Suppressor macrophage treated with lipopolysaccharide for 1 hour (primary cell): ENCODE data around the gene OAF.
"Not testable (repeated sequence)": the region's sequence is repeated elsewhere in the genome, so short reads cannot be mapped to it uniquely, and the experiment has no call there.

Source experiments
- DNase-seq, 3 donors: peaks; one replicate each; pipeline ENCODE4 v3.0.0-alpha.2; 2020 to 2022

The OAF gene

GRCh38 chr11:120244476-120245365 lies 33.9 kb downstream of the OAF start:
- DNase-seq: no peak

- no peak for DNase-seq
Measured at GRCh38 chr11:120245434-120245833, 34.6 kb downstream of the OAF start.

GRCh38 chr11:120248551-120249278 lies 37.9 kb downstream of the OAF start:
- peak in 2 of 3 donors; percentile 63 to 65 for DNase-seq

GRCh38 chr11:120249279-120250262 lies 38.7 kb downstream of the OAF start:
- DNase-seq: no peak

GRCh38 chr11:120253377-120253776 lies 42.5 kb downstream of the OAF start:
- not testable (repeated sequence) for DNase-seq

- no peak for DNase-seq
Measured at GRCh38 chr11:120254788-120255518, 44.1 kb downstream of the OAF start.

- DNase-seq: no peak
Measured at GRCh38 chr11:120255519-120255866, 44.7 kb downstream of the OAF start.

- DNase-seq: no peak
Measured at GRCh38 chr11:120256178-120256577, 45.3 kb downstream of the OAF start.

- no peak for DNase-seq
Measured at GRCh38 chr11:120256779-120257178, 45.9 kb downstream of the OAF start.

GRCh38 chr11:120257346-120257745 lies 46.5 kb downstream of the OAF start:
- no peak for DNase-seq

- DNase-seq: no peak
Measured at GRCh38 chr11:120258661-120259060, 47.8 kb downstream of the OAF start.

GRCh38 chr11:120259241-120259640 lies 48.4 kb downstream of the OAF start:
- no peak for DNase-seq

GRCh38 chr11:120259988-120260565 lies 49.2 kb downstream of the OAF start:
- no peak for DNase-seq

GRCh38 chr11:120260616-120261015 lies 49.8 kb downstream of the OAF start:
- no peak for DNase-seq

GRCh38 chr11:120261321-120261720 lies 50.5 kb downstream of the OAF start:
- DNase-seq: no peak

GRCh38 chr11:120261931-120262330 lies 51.1 kb downstream of the OAF start:
- DNase-seq: no peak

- DNase-seq: no peak
Measured at GRCh38 chr11:120267319-120267718, 56.5 kb downstream of the OAF start.

- DNase-seq: no peak
Measured at GRCh38 chr11:120268686-120269085, 57.9 kb downstream of the OAF start.

GRCh38 chr11:120270386-120270785 lies 59.6 kb downstream of the OAF start:
- DNase-seq: peak in 1 of 3 donors; percentile 6

GRCh38 chr11:120271672-120272071 lies 60.8 kb downstream of the OAF start:
- DNase-seq: no peak

- DNase-seq: no peak
Measured at GRCh38 chr11:120272303-120272702, 61.5 kb downstream of the OAF start.

- DNase-seq: no peak
Measured at GRCh38 chr11:120273432-120273831, 62.6 kb downstream of the OAF start.
